KMS-11 (cell line): ENCODE data around the gene ZKSCAN4.

Experiments used
- H2AFZ ChIP-seq: fragments of 200-600 bp; sonication (generic); 2 replicates; pipeline ENCODE4 v1.6.1; 2016; ENCODE audit warnings: antibody characterized with exemption, mixed run types, low read depth
- H3K27ac ChIP-seq: fragments of 200-600 bp; sonication (generic); 2 replicates; pipeline ENCODE4 v1.6.1; 2016; ENCODE audit warnings: mild to moderate bottlenecking, mixed run types
- H3K27me3 ChIP-seq: fragments of 200-600 bp; sonication (generic); 2 replicates; pipeline ENCODE4 v1.6.1; 2017; ENCODE audit warnings: mild to moderate bottlenecking, low read depth, mixed run types, moderate library complexity; ENCODE audit not compliant: insufficient read depth
- H3K36me3 ChIP-seq: fragments of 200-600 bp; sonication (generic); 2 replicates; pipeline ENCODE4 v1.6.1; 2017; ENCODE audit warnings: mild to moderate bottlenecking, mixed run types; ENCODE audit not compliant: insufficient read depth
- H3K4me1 ChIP-seq: fragments of 200-600 bp; sonication (generic); 2 replicates; pipeline ENCODE4 v1.6.1; 2016; ENCODE audit warnings: mild to moderate bottlenecking, low read depth, mixed run types; ENCODE audit not compliant: poor library complexity, severe bottlenecking
- H3K4me2 ChIP-seq: fragments of 200-600 bp; sonication (generic); 2 replicates; pipeline ENCODE4 v1.7.0; 2016; ENCODE audit warnings: mild to moderate bottlenecking, mixed run types
- H3K4me3 ChIP-seq: fragments of 200-600 bp; sonication (generic); IDR thresholded peaks from 2 replicates; pipeline ENCODE4 v1.6.1; 2017; ENCODE audit warnings: low read depth, low read length, mixed read lengths; ENCODE audit not compliant: insufficient read depth
- H3K79me2 ChIP-seq: fragments of 200-600 bp; sonication (generic); 2 replicates; pipeline ENCODE4 v1.6.1; 2016; ENCODE audit warnings: low read depth, mixed run types; ENCODE audit not compliant: insufficient read depth
- H3K9ac ChIP-seq: fragments of 200-600 bp; sonication (generic); 2 replicates; pipeline ENCODE4 v1.6.1; 2016; ENCODE audit warnings: mild to moderate bottlenecking, mixed run types
- H4K20me1 ChIP-seq: fragments of 200-600 bp; sonication (generic); 2 replicates; pipeline ENCODE4 v1.6.1; 2016; ENCODE audit warnings: mild to moderate bottlenecking, mixed run types; ENCODE audit not compliant: insufficient read depth
- CTCF ChIP-seq: fragments of 200-600 bp; sonication (generic); conservative IDR thresholded peaks from 2 replicates; pipeline ENCODE4 v1.6.1; 2017; ENCODE audit warnings: low read depth, mild to moderate bottlenecking, antibody characterized with exemption, low read length, moderate library complexity, mixed read lengths

The ZKSCAN4 gene

GRCh38 chr6:28239636-28240035, 12.4 kb downstream of the ZKSCAN4 start:
- no peaks in the 10 kb centered on the region for H3K27me3 ChIP-seq
- no peaks in the 10 kb centered on the region for H3K36me3 ChIP-seq
- peaks cover 18% of the 10 kb centered on the region for H3K4me1 ChIP-seq
- no peak overlapping the region for H2AFZ ChIP-seq
- H3K9ac ChIP-seq, result no peak overlapping the region
- peak overlapping the region; percentile 18; the same call in 1 of the 2 replicates for H3K27ac ChIP-seq
- no peaks in the 10 kb centered on the region for H3K79me2 ChIP-seq
- TF ChIP-seq CTCF, result no peak
- no peak overlapping the region for H3K4me3 ChIP-seq
- no peaks in the 10 kb centered on the region for H4K20me1 ChIP-seq
- H3K4me2 ChIP-seq, result no peak overlapping the region

GRCh38 chr6:28235912-28236452, 16.1 kb downstream of the ZKSCAN4 start:
- Histone ChIP-seq H4K20me1 (no peaks in the 10 kb centered on the region), H3K79me2 (no peaks in the 10 kb centered on the region), H3K9ac (no peak overlapping the region), H3K27me3 (no peaks in the 10 kb centered on the region), H2AFZ (no peak overlapping the region), H3K4me1 (peaks cover 18% of the 10 kb centered on the region), H3K4me3 (no peak overlapping the region), H3K27ac (no peak overlapping the region), H3K4me2 (no peak overlapping the region), H3K36me3 (no peaks in the 10 kb centered on the region)
- no peak for TF ChIP-seq CTCF

GRCh38 chr6:28232785-28233184, 19.3 kb downstream of the ZKSCAN4 start:
- TF ChIP-seq CTCF, result no peak
- H3K4me1 ChIP-seq, result no peaks in the 10 kb centered on the region
- no peaks in the 10 kb centered on the region for H3K36me3 ChIP-seq
- H3K4me3 ChIP-seq, result no peak overlapping the region
- no peak overlapping the region for H2AFZ ChIP-seq
- no peak overlapping the region for H3K4me2 ChIP-seq
- H4K20me1 ChIP-seq, result no peaks in the 10 kb centered on the region
- H3K27ac ChIP-seq, result no peak overlapping the region
- H3K79me2 ChIP-seq, result no peaks in the 10 kb centered on the region
- H3K27me3 ChIP-seq, result no peaks in the 10 kb centered on the region
- H3K9ac ChIP-seq, result no peak overlapping the region

GRCh38 chr6:28226460-28226859, 25.6 kb downstream of the ZKSCAN4 start:
- no peak overlapping the region for H3K4me3 ChIP-seq
- peaks cover 16% of the 10 kb centered on the region for H3K4me1 ChIP-seq

More at GRCh38 chr6:28226460-28226859, 25.6 kb downstream of the ZKSCAN4 start:
- TF ChIP-seq CTCF, result no peak
- Histone ChIP-seq H3K79me2 (no peaks in the 10 kb centered on the region), H2AFZ (no peak overlapping the region), H3K4me2 (no peak overlapping the region; the same call in 1 of the 2 replicates), H3K9ac (no peak overlapping the region), H4K20me1 (no peaks in the 10 kb centered on the region), H3K27me3 (no peaks in the 10 kb centered on the region; the same call in 1 of the 2 replicates), H3K27ac (no peak overlapping the region), H3K36me3 (no peaks in the 10 kb centered on the region)
